ENCODE results near the gene MRTFA.
"Not testable (repeated sequence)": the region's sequence is repeated elsewhere in the genome, so short reads cannot be mapped to it uniquely, and the experiment has no call there.

GRCh38 chr22:40500465-40500786 is 136.1 kb downstream of the MRTFA start:
- TF ChIP-seq CTCF, POLR2A (IDR thresholded peaks at IDR 0.05): not testable (repeated sequence)

Measured in uterus (tissue), 2 donors.